ENCODE measurements around the gene PGAM5. TPM values are rescaled to one million over a fixed set of nuclear protein-coding genes. Genes with fewer than 3 reads are reported as not detected.

Gene PGAM5
- total RNA-seq = 41.2 TPM

DNA sequence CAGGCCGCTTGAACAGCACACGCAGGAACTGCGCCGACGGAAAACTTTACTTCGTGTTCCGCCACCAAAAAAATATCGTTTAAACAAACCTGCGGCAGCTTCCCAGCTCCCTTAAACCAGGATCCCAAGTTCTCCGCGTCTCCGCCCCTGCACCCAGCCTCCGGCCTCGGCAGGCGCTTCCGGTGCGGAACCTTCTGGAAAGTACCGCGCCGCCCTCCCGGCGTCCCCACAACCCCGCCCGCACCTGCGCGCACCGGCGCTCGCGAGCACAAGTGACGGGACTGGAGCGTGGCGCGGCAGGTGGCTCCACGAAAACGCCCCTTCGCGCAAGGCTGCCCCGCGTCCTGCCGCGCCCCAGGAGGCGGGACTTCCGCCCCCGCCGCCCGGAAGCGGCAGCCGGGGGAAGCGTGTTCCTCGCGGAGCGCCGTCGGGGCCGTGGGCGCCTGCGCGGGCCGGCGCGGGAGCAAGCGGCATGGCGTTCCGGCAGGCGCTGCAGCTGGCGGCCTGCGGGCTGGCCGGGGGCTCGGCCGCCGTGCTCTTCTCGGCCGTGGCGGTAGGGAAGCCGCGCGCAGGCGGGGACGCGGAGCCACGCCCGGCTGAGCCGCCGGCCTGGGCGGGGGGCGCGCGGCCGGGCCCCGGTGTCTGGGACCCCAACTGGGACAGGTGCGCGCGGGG, at the start of gene PGAM5:
Gene PGAM5, plus strand, starts transcription at position 438 of the 675 bp plus-strand sequence. Its CDS starts 35 bp downstream, at position 473.
- no peaks in the 10 kb centered on the region for H3K9me3 ChIP-seq
- TF ChIP-seq, protein P1, sequence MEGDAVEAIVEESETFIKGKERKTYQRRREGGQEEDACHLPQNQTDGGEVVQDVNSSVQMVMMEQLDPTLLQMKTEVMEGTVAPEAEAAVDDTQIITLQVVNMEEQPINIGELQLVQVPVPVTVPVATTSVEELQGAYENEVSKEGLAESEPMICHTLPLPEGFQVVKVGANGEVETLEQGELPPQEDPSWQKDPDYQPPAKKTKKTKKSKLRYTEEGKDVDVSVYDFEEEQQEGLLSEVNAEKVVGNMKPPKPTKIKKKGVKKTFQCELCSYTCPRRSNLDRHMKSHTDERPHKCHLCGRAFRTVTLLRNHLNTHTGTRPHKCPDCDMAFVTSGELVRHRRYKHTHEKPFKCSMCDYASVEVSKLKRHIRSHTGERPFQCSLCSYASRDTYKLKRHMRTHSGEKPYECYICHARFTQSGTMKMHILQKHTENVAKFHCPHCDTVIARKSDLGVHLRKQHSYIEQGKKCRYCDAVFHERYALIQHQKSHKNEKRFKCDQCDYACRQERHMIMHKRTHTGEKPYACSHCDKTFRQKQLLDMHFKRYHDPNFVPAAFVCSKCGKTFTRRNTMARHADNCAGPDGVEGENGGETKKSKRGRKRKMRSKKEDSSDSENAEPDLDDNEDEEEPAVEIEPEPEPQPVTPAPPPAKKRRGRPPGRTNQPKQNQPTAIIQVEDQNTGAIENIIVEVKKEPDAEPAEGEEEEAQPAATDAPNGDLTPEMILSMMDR (IDR thresholded peaks at IDR 0.05) = no peak
- peaks cover 0 to 10% of the 10 kb centered on the region in 2 donors for H3K36me3 ChIP-seq
- intact Hi-C loops (cut with DNase I) = loop anchor here (1.0 to 2.0 kb wide), 4 partner anchors 23 to 566 kb away; partner anchors contain the start of genes ANKLE2, DDX51, GOLGA3 and NOC4L
- H3K27ac ChIP-seq = peak within 1 kb of the TSS; percentile 58 to 79
- peak; percentile 30 to 87 for DNase-seq (ENCODE audit: low spot score in 2 of 2)
- peaks cover 0 to 14% of the 10 kb centered on the region in 2 donors for H3K4me1 ChIP-seq
- no peaks in the 10 kb centered on the region for H3K27me3 ChIP-seq
- peak within 1 kb of the TSS; percentile 83 to 90 for H3K4me3 ChIP-seq

- Histone ChIP-seq H3K4me1 (no peaks in the 10 kb centered on the region), H3K9me3 (no peaks in the 10 kb centered on the region), H3K4me3 (no peak overlapping the region), H3K27me3 (no peaks in the 10 kb centered on the region), H3K36me3 (peaks cover 87 to 98% of the 10 kb centered on the region in 2 donors), H3K27ac (no peak overlapping the region)
- intact Hi-C loops (cut with DNase I) = no loop called here
- DNase-seq (ENCODE audit: low spot score in 2 of 2) = peak in 1 of 2 donors; percentile 41
- TF ChIP-seq, protein P1 (IDR thresholded peaks at IDR 0.05) = no peak
Observed at GRCh38 chr12:132660996-132661395, 49.6 kb upstream of the PGAM5 start.

- no peaks in the 10 kb centered on the region for H3K27me3 ChIP-seq
- peaks cover 88 to 98% of the 10 kb centered on the region in 2 donors for H3K36me3 ChIP-seq
- no peak overlapping the region for H3K27ac ChIP-seq
- TF ChIP-seq, protein P1 (IDR thresholded peaks at IDR 0.05) = no peak
- H3K4me3 ChIP-seq = no peak overlapping the region
- H3K4me1 ChIP-seq = no peaks in the 10 kb centered on the region
- H3K9me3 ChIP-seq = no peaks in the 10 kb centered on the region
- intact Hi-C loops (cut with DNase I) = no loop called here
- peak in 1 of 2 donors; percentile 28 for DNase-seq (ENCODE audit: low spot score in 2 of 2)
Observed at GRCh38 chr12:132661972-132662371, 48.7 kb upstream of the PGAM5 start.

DNA sequence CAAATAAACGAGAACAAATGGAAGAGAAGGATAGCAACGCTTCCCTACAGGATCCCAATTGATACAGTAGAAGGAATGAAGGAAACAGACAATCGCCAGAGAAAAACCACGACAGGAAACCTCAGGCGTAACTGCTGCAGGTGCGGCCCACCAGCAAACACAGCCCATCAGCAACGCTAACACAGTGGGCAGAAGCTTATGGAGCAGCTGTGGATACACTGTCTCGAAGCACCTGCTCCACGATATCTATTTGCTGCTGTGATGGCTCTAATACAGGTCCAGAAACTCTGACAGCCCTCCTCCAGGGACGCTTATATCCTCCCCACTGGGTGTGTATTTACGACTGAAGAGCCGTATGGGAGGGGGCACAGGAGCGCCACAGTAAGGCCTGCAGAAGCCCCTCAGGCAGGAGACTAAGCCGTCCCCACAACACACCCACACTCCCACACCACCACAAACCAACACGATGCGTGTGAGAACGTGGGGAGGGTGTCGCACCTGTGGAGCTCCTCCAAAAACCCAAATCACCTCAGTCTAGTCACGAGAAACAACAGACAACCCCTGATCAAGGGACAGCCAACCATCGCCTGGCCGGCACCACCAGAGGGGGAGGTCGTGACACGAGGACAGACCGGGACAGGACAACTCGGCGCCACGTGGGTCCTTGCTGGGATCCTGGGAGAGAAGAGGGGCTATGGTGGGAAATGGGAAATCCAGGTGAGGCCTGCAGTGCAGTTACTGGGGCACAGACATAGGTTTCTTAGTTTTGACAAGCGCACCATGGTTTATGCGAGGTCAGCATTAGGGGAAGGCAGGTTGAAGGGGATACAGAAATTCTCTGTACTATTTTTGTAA, 47.5 kb upstream of the PGAM5 start:
- TF ChIP-seq, protein P1 (IDR thresholded peaks at IDR 0.05) = no peak
- no peaks in the 10 kb centered on the region for H3K4me1 ChIP-seq
- H3K27me3 ChIP-seq = no peaks in the 10 kb centered on the region
- H3K36me3 ChIP-seq = peaks cover 89 to 98% of the 10 kb centered on the region in 2 donors
- intact Hi-C loops (cut with DNase I) = no loop called here
- no peak overlapping the region for H3K27ac ChIP-seq
- peak in 1 of 2 donors; percentile 55 for DNase-seq (ENCODE audit: low spot score in 2 of 2)
- H3K4me3 ChIP-seq = no peak overlapping the region
- no peaks in the 10 kb centered on the region for H3K9me3 ChIP-seq

DNA sequence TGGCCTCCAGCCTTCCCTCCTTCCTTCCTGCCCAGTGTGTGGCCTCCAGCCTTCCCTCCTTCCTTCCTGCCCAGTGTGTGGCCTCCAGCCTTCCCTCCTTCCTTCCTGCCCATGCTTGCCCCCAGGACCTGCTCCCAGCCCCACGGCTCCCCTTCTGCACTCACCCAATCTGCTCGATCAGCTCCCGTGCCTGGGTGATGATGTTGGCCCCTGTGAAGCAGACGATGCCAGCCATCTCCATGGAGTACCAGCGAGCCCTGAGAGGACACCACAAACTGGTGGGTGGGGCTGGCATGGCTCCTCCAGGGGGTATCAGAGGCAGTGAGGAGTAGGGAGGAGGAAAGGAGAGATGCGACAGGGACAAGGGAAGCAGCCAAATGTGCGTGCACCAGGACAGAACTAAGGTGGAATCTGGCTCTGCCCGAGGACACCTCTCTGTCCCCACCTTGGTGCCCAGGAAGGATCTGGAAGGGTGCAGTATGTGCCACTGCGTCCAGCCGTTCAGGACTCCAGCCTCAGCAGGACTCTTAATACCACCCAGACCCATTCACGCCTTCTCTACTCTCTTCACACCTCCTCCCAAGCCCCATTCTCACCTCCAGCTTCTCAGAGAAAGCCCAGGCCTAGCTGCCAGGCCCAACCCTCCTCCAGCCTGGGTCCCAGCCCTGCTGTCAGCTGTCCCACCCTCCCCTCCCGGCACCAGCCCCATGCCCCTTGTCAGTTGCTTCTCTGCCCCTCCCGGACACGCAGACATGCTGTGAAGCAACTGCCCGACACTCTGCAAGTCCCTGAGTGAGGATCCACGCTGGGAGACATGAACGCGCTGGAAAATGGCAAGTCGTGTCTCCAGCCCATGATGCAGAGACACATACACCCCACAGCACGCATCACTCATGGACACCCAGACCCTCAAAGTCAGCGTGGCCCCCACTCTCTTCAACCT, 46.2 kb upstream of the PGAM5 start:
- no peak overlapping the region for H3K4me3 ChIP-seq
- no peaks in the 10 kb centered on the region for H3K9me3 ChIP-seq
- intact Hi-C loops (cut with DNase I) = no loop called here
- TF ChIP-seq, protein P1 (IDR thresholded peaks at IDR 0.05) = no peak
- H3K4me1 ChIP-seq = no peaks in the 10 kb centered on the region
- no peaks in the 10 kb centered on the region for H3K27me3 ChIP-seq
- DNase-seq (ENCODE audit: low spot score in 2 of 2) = peak in 1 of 2 donors; percentile 55
- H3K27ac ChIP-seq = no peak overlapping the region
- peaks cover 87 to 98% of the 10 kb centered on the region in 2 donors for H3K36me3 ChIP-seq
